Thyroid gland (tissue), 4 donors: Measurements from ENCODE around the gene ATXN1.

Experiments used
- POLR2A ChIP-seq, 2 donors: fragments of 450-650 bp; IDR thresholded peaks; one replicate each; pipeline ENCODE4 v1.6.1; 2017; ENCODE audit warnings: antibody characterized with exemption in 2 of 2, mild to moderate bottlenecking in 2 of 2, moderate library complexity in 1 of 2
- TF ChIP-seq, protein P1 (sequence below), 6 experiments: fragments of 200-600 bp in 3 of 6; fragments of 450-650 bp in 3 of 6; sonication (generic) in 3 of 6; IDR thresholded peaks; one replicate each; pipeline ENCODE4 v1.5.1; 2016 to 2019; ENCODE audit warnings: antibody characterized with exemption in 6 of 6, mild to moderate bottlenecking in 2 of 6, inconsistent platforms in 1 of 6, moderate library complexity in 1 of 6

DNA sequence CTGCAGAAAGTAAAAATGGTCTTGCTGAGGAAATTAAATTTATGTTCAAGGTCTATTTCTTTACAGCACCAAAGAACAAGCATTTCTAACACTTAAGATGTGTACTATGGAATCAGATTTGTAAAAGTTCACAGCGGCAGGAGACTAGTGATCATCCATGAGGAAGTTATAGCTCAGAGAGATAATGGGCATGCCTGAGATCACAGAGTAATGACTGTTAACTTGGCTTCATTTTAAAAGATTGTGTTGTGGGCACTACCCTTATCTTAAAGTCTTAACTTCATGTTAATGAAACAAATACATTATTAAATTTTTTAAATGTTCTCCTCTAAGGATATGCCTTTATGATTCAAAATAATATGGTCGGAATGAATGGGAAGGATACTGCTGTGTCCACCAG lies 354.3 kb downstream of the ATXN1 start:
- TF ChIP-seq POLR2A (IDR thresholded peaks at IDR 0.05), result no peak
- TF ChIP-seq, protein P1, sequence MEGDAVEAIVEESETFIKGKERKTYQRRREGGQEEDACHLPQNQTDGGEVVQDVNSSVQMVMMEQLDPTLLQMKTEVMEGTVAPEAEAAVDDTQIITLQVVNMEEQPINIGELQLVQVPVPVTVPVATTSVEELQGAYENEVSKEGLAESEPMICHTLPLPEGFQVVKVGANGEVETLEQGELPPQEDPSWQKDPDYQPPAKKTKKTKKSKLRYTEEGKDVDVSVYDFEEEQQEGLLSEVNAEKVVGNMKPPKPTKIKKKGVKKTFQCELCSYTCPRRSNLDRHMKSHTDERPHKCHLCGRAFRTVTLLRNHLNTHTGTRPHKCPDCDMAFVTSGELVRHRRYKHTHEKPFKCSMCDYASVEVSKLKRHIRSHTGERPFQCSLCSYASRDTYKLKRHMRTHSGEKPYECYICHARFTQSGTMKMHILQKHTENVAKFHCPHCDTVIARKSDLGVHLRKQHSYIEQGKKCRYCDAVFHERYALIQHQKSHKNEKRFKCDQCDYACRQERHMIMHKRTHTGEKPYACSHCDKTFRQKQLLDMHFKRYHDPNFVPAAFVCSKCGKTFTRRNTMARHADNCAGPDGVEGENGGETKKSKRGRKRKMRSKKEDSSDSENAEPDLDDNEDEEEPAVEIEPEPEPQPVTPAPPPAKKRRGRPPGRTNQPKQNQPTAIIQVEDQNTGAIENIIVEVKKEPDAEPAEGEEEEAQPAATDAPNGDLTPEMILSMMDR (IDR thresholded peaks at IDR 0.05), result no peak
